HG02610 (cell line): ENCODE results near the gene IDI1.
A peak's percentile ranks its signal among the peaks of the same experiment; 100 is the strongest.
"Not testable (repeated sequence)": the region's sequence is repeated elsewhere in the genome, so short reads cannot be mapped to it uniquely, and the experiment has no call there.

Experiments
- ATAC-seq: cut with Tn5 transposase; IDR thresholded peaks from one replicate; pipeline ENCODE4 v1.9.1; 2021; ENCODE audit warnings: mild to moderate bottlenecking, moderate library complexity; ENCODE audit not compliant: unreplicated experiment

IDI1 gene

GRCh38 chr10:1036341-1036791, 12.6 kb downstream of the IDI1 start:
- ATAC-seq = peak; percentile 85

- ATAC-seq = no peak
Observed at GRCh38 chr10:1035201-1035600, 13.7 kb downstream of the IDI1 start.

GRCh38 chr10:1034758-1035157, 14.2 kb downstream of the IDI1 start:
- no peak for ATAC-seq

GRCh38 chr10:1033601-1034000, 15.3 kb downstream of the IDI1 start:
- no peak for ATAC-seq

- no peak for ATAC-seq
Observed at GRCh38 chr10:1029838-1030237, 19.1 kb downstream of the IDI1 start.

GRCh38 chr10:1026578-1026977, 22.3 kb downstream of the IDI1 start:
- ATAC-seq = no peak

- no peak for ATAC-seq
Observed at GRCh38 chr10:1025683-1026082, 23.2 kb downstream of the IDI1 start, which contains the start of gene IDI2. TSS of gene IDI2 (minus strand) at chr10:1025859. CDS start at chr10:1024723, 1,136 bp downstream.

GRCh38 chr10:1024103-1024502, 24.8 kb downstream of the IDI1 start:
- ATAC-seq = no peak

- ATAC-seq = no peak
Observed at GRCh38 chr10:1022413-1022812, 26.5 kb downstream of the IDI1 start.

GRCh38 chr10:1020958-1021357, 28.0 kb downstream of the IDI1 start:
- no peak for ATAC-seq

GRCh38 chr10:1020460-1020859, 28.5 kb downstream of the IDI1 start:
- ATAC-seq = no peak

GRCh38 chr10:1019362-1019761, 29.6 kb downstream of the IDI1 start:
- no peak for ATAC-seq

GRCh38 chr10:1015688-1016087, 33.2 kb downstream of the IDI1 start:
- no peak for ATAC-seq

GRCh38 chr10:1011696-1012095, 37.2 kb downstream of the IDI1 start:
- ATAC-seq = no peak

- no peak for ATAC-seq
Observed at GRCh38 chr10:1010703-1011102, 38.2 kb downstream of the IDI1 start.

- not testable (repeated sequence) for ATAC-seq
Observed at GRCh38 chr10:1009947-1010346, 39.0 kb downstream of the IDI1 start.

GRCh38 chr10:1009071-1009494, 39.8 kb downstream of the IDI1 start:
- no peak for ATAC-seq

GRCh38 chr10:1007583-1007982, 41.3 kb downstream of the IDI1 start:
- no peak for ATAC-seq

GRCh38 chr10:1006573-1006972, 42.3 kb downstream of the IDI1 start:
- ATAC-seq = no peak

GRCh38 chr10:1003884-1004670, 44.8 kb downstream of the IDI1 start:
- no peak for ATAC-seq

- ATAC-seq = no peak
Observed at GRCh38 chr10:1002425-1003006, 46.4 kb downstream of the IDI1 start.

- no peak for ATAC-seq
Observed at GRCh38 chr10:997266-998022, 51.5 kb downstream of the IDI1 start.
